HG02943 (cell line): ENCODE results near the gene CCDC179.

Experiments
- ATAC-seq: cut with Tn5 transposase; IDR thresholded peaks from one replicate; pipeline ENCODE4 v1.9.1; 2021; ENCODE audit warnings: mild to moderate bottlenecking, low read depth, moderate library complexity; ENCODE audit not compliant: unreplicated experiment

The CCDC179 gene

GRCh38 chr11:22860241-22860640 is at the start of gene CCDC179:
Gene CCDC179 (minus strand): TSS chr11:22860474. CDS start chr11:22860421, 53 bp downstream.
- ATAC-seq = no peak

GRCh38 chr11:22903782-22904181 is 43.5 kb upstream of the CCDC179 start:
- ATAC-seq = peak; percentile 71

- no peak for ATAC-seq
Measured at GRCh38 chr11:22901603-22902002, 41.3 kb upstream of the CCDC179 start.

GRCh38 chr11:22900764-22901486 is 40.7 kb upstream of the CCDC179 start:
- no peak for ATAC-seq

GRCh38 chr11:22898036-22898435 is 37.8 kb upstream of the CCDC179 start:
- ATAC-seq = no peak

GRCh38 chr11:22890227-22890626 is 30.0 kb upstream of the CCDC179 start:
- ATAC-seq = no peak

GRCh38 chr11:22884217-22884616 is 23.9 kb upstream of the CCDC179 start:
- ATAC-seq = no peak

- no peak for ATAC-seq
Measured at GRCh38 chr11:22879630-22880029, 19.4 kb upstream of the CCDC179 start.

GRCh38 chr11:22878604-22879003 is 18.3 kb upstream of the CCDC179 start:
- ATAC-seq = no peak

GRCh38 chr11:22878039-22878438 is 17.8 kb upstream of the CCDC179 start:
- ATAC-seq = no peak

GRCh38 chr11:22875869-22876473 is 15.7 kb upstream of the CCDC179 start:
- ATAC-seq = peak; percentile 96

- ATAC-seq = no peak
Measured at GRCh38 chr11:22869325-22869724, 9.1 kb upstream of the CCDC179 start.

- no peak for ATAC-seq
Measured at GRCh38 chr11:22859756-22860155, 518 bp downstream of the CCDC179 start.

- ATAC-seq = no peak
Measured at GRCh38 chr11:22851477-22851876, 8.8 kb downstream of the CCDC179 start.

- ATAC-seq = no peak
Measured at GRCh38 chr11:22846726-22847125, 13.5 kb downstream of the CCDC179 start.

GRCh38 chr11:22832315-22833015 is 27.8 kb downstream of the CCDC179 start:
- no peak for ATAC-seq

GRCh38 chr11:22830082-22830414 is 30.2 kb downstream of the CCDC179 start:
- no peak for ATAC-seq

GRCh38 chr11:22829231-22830081 is 30.8 kb downstream of the CCDC179 start, which contains the start of gene SVIP:
Gene SVIP (minus strand): TSS chr11:22829801. CDS start chr11:22829748, 53 bp downstream.
- ATAC-seq = peak; percentile 94

- no peak for ATAC-seq
Measured at GRCh38 chr11:22828373-22828772, 31.9 kb downstream of the CCDC179 start.

GRCh38 chr11:22822203-22822602 is 38.1 kb downstream of the CCDC179 start:
- ATAC-seq = no peak

GRCh38 chr11:22809893-22810292 is 50.4 kb downstream of the CCDC179 start:
- ATAC-seq = no peak
